Cardiac fibroblast (primary cell): ENCODE results near the gene TRABD2B.

Experiments
- DNase-seq, 2 donors: peaks; one replicate each; pipeline versions ENCODE4 v3.0.0 to v3.0.0-alpha.2; 2010; ENCODE audit warnings: low read depth in 2 of 2
- H3K4me3 ChIP-seq, 2 donors: replicated peaks in 1 of 2; 1 replicate in 1 of 2; 2 replicates in 1 of 2; pipeline ENCODE4 v1.5.1; 2011; ENCODE audit warnings: low read depth in 2 of 2, low read length in 2 of 2, mild to moderate bottlenecking in 2 of 2, moderate library complexity in 1 of 2
- CTCF ChIP-seq: IDR thresholded peaks from one replicate; pipeline ENCODE4 v1.5.1; 2011; ENCODE audit warnings: low read depth, mild to moderate bottlenecking, low read length, inconsistent platforms

Gene TRABD2B

DNA sequence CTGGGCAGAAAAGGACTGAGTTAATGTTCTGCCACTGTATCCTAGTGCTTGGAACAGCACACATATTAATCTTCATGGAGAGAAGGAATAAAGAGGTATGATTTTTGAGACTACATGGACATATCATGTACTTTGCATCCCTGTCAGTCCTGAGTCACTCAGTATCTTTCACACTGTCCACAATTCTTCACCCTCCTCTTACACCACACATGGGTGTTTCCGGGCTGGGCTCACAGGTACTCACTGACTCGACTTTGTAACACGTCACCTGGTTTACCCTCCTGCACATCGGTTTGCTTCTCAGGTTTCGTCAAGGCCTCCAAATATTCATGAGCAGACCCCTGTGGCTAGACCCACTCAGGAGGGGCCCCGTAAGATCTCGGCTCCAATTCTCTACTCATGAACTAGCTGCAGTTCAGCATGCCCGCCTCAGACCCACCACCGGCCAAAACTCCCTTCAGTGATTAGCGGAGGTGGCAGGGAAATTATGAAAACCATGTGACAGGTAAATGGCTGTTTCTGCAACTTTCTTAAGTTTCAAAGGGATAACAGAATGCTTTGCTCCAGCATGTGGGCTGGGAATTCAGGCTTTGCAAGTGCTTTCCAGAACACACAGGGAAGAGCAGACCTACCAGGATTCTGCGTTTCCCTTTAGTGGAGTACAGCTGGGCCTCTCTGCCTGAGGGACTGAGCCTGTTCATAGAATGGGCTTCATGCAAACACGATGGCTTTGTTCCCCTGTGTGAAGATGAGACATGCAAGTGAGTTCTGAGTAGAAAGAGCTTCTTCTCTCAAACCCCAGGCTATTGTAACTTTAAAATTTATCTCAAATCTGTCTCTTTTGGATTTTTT lies 31.3 kb upstream of the TRABD2B start:
- no peak for TF ChIP-seq CTCF
- H3K4me3 ChIP-seq = no peak overlapping the region
- no peak for DNase-seq

DNA sequence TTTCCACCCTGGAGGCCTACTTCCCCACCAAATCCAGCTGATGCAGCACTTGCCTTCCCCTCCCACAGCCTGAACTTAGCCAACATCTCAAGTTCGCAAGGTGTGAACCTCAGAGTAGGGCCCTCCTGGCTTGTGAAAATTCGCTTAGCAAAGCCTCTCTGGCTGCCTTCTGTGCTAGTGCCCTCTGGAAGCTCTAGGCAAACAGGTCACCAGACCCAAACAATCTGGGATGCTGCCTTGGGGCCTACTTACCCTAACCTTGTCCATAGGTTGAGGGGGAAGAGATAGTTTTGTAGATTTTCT lies 30.3 kb upstream of the TRABD2B start:
- no peak for TF ChIP-seq CTCF
- no peak overlapping the region for H3K4me3 ChIP-seq
- no peak for DNase-seq

DNA sequence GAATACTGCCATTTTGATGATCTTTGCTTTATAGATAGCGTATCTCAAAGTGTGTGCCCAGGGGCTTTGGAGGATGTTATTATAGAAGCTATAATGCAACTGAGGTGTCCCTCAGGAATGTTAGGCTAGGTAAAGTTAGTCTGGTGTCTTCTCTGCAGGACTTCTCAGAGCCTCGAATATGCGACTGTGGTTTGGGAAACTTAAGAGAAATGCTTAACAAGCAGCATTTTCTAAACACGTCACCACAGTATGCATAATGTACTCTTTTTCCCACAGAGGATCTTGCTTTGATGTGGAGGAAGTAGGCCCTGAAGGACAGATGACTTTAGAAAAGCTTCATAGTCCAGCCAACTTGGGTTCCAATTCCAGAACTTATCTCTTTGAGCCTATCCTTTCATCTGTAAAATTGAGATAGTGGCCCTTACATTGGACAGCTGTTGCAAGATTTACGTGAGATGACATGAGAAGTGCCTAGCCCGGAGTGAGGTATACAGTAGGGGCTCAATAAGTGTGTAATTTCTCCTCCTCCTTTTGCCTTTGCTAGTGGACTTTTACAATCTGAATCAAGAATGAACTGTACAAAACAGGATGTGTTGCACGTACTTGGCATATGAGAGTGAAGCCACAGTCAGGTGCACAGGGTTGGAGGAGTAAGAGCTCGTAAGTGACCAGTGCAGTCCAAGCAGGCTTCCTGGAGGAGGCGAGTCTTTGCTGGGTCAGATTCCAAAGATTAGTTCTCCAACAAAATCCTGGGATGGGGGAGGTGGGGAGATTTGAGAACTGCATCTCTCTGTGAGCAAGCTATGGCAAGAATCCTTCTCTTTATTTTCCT lies 29.7 kb upstream of the TRABD2B start:
- H3K4me3 ChIP-seq = no peak overlapping the region
- no peak for DNase-seq
- no peak for TF ChIP-seq CTCF

DNA sequence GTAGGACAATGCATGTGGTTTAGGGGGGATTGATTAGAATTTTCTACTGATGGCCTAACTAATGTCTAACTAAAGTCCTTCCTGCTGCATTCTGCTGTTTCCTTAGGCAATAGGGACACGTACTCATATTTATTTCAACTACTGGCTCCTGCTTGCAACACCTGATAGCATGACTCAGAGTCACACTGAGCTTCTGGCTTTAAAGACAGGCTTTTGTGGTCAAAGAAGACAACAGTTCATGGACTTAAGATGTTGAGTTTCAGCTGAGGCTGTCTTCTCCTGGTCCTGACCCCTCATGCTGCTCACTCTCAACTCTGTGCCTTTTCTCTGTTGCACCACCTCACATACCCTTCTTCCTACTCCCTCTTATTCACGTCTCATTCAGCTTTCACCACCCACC lies 29.1 kb upstream of the TRABD2B start:
- H3K4me3 ChIP-seq = no peak overlapping the region
- peak; percentile 41 to 57 for DNase-seq
- TF ChIP-seq CTCF = no peak

DNA sequence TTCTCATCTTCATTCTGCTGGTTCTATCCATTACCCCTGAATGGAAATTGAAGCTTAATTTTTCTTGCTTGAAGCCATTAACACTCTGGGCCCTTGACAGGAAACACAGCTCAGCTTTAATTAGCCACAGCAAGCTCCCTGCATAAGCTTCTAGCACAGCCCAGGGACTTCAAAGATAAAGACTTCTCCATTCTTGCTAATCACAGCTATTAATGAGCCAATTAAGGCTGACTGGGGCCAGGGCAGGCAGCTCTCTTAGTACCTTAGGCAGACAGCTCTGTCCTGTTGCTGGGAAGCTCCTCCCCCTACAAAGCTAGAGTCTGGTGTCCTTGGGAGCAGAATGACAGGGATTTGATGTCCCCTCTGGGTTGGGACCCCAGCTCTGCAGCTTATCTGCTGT lies 27.9 kb upstream of the TRABD2B start:
- H3K4me3 ChIP-seq = no peak overlapping the region
- no peak for TF ChIP-seq CTCF
- DNase-seq = no peak

- no peak overlapping the region for H3K4me3 ChIP-seq
- no peak for DNase-seq
- no peak for TF ChIP-seq CTCF
Measured at GRCh38 chr1:48023488-48023887, 26.3 kb upstream of the TRABD2B start.
